Measurements from ENCODE around the gene PARN.

DNA sequence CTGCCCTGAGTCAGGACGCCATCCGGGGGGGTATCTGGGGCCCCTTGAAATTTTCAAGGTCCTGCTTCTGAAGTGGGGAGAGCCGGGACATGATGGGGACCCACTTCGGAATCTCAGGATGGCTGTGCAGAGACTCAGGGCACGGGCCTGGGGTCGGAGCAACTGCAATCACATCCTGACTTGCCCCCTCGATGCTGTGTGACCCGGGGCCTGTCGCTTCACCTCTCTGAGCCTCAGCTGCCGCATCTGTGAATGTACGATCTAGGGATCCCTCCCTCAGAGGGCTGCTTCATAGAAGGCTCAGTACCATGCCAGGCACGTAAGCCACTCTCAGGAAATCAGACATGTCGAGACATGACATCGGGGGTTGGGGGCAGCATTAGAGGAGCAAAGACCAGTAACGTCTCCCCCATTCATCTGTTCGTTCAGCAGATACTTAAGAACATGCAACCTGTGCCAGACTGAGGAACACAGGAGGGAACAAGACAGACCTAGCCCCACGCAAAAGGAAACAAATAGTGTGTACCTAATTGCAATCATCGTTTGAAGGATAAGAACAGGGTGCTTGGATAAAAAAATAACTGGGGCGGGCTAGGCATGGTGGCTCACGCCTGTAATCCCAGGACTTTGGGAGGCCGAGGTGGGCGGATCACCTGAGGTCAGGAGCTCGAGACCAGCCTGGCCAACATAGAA is 229.6 kb downstream of the PARN start:
- TF ChIP-seq, protein P1, sequence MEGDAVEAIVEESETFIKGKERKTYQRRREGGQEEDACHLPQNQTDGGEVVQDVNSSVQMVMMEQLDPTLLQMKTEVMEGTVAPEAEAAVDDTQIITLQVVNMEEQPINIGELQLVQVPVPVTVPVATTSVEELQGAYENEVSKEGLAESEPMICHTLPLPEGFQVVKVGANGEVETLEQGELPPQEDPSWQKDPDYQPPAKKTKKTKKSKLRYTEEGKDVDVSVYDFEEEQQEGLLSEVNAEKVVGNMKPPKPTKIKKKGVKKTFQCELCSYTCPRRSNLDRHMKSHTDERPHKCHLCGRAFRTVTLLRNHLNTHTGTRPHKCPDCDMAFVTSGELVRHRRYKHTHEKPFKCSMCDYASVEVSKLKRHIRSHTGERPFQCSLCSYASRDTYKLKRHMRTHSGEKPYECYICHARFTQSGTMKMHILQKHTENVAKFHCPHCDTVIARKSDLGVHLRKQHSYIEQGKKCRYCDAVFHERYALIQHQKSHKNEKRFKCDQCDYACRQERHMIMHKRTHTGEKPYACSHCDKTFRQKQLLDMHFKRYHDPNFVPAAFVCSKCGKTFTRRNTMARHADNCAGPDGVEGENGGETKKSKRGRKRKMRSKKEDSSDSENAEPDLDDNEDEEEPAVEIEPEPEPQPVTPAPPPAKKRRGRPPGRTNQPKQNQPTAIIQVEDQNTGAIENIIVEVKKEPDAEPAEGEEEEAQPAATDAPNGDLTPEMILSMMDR (IDR thresholded peaks at IDR 0.05), result no peak
- no peak for TF ChIP-seq POLR2A (IDR thresholded peaks at IDR 0.05)

All from right lobe of liver (tissue), 4 donors.